GM19397 (cell line): ENCODE data around the gene PCP4L1.
A peak's percentile ranks its signal among the peaks of the same experiment; 100 is the strongest.
"Not testable (repeated sequence)": the region's sequence is repeated elsewhere in the genome, so short reads cannot be mapped to it uniquely, and the experiment has no call there.

ENCODE experiments used
- ATAC-seq: cut with Tn5 transposase; IDR thresholded peaks from one replicate; pipeline ENCODE4 v1.9.1; 2021; ENCODE audit warnings: mild to moderate bottlenecking, moderate library complexity; ENCODE audit not compliant: unreplicated experiment

The PCP4L1 gene

GRCh38 chr1:161258439-161259344, at the start of gene PCP4L1:
Gene PCP4L1 (plus strand): TSS chr1:161258745. CDS start chr1:161258975, 230 bp downstream.
- ATAC-seq: no peak

- ATAC-seq: no peak
Observed at GRCh38 chr1:161209790-161210409, 48.6 kb upstream of the PCP4L1 start.

GRCh38 chr1:161214369-161214768, 44.2 kb upstream of the PCP4L1 start:
- no peak for ATAC-seq

GRCh38 chr1:161215076-161215475, 43.5 kb upstream of the PCP4L1 start, which contains the start of gene FCER1G:
Gene FCER1G (plus strand): TSS chr1:161215295. CDS start chr1:161215322, 27 bp downstream.
- ATAC-seq: no peak

GRCh38 chr1:161216945-161217712, 41.4 kb upstream of the PCP4L1 start:
- peak; percentile 85 for ATAC-seq

- no peak for ATAC-seq
Observed at GRCh38 chr1:161217831-161218230, 40.7 kb upstream of the PCP4L1 start.

- no peak for ATAC-seq
Observed at GRCh38 chr1:161218301-161219077, 40.1 kb upstream of the PCP4L1 start.

GRCh38 chr1:161219078-161219892, 39.3 kb upstream of the PCP4L1 start:
- no peak for ATAC-seq

GRCh38 chr1:161220002-161220401, 38.5 kb upstream of the PCP4L1 start:
- no peak for ATAC-seq

- ATAC-seq: no peak
Observed at GRCh38 chr1:161222175-161223019, 36.1 kb upstream of the PCP4L1 start.

- no peak for ATAC-seq
Observed at GRCh38 chr1:161223805-161224694, 34.5 kb upstream of the PCP4L1 start.

GRCh38 chr1:161224695-161225087, 33.9 kb upstream of the PCP4L1 start:
- ATAC-seq: not testable (repeated sequence)

GRCh38 chr1:161225178-161225533, 33.4 kb upstream of the PCP4L1 start:
- no peak for ATAC-seq

GRCh38 chr1:161225534-161226319, 32.8 kb upstream of the PCP4L1 start, which contains the start of gene TOMM40L:
Gene TOMM40L (plus strand): TSS chr1:161226060. CDS start chr1:161226490, 430 bp downstream.
- ATAC-seq: peak; percentile 90

- no peak for ATAC-seq
Observed at GRCh38 chr1:161226320-161226711, 32.2 kb upstream of the PCP4L1 start.

GRCh38 chr1:161226759-161227158, 31.8 kb upstream of the PCP4L1 start:
- no peak for ATAC-seq
